ENCODE results near the gene KRT85.

KRT85 gene

DNA sequence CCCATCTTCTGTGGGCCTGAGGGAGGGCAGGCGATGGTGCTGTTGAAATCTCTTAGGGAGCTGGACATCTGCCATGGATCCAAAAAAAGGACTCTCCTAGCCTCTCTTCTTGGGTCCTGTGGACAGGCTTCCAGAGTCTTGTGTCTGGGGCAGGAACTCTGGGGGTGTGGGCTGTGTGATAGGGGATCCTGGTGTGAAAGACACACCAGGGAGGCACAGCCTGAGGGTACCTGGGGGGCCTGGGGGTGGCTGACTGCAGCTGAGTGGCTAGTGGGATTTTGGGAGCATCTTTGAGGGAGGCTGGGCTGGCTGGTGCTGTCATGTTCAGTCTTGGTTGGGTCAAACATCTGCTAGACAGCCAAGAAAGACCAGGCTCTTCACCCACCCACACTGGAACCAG lies 44.3 kb downstream of the KRT85 start:
- DNase-seq: no peak

DNA sequence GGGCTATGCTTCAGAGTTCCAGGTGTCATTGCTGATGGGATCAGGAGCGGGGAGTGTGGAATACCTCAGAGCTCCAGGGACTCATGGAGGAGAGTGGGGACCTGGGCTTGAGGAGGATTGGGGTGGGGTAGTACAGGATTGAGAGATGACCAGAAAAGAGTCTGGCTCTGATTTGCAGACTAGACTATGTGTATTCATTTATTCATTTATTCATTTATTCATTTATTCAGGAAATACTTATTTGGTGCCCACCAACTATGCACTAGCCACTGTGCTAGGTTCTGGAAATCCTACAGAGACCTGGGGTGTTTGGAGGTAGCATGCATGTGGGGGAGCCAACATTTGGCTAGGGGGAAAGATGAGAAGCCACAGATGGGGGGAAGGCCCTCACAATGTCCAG lies 45.2 kb downstream of the KRT85 start:
- no peak for DNase-seq

DNA sequence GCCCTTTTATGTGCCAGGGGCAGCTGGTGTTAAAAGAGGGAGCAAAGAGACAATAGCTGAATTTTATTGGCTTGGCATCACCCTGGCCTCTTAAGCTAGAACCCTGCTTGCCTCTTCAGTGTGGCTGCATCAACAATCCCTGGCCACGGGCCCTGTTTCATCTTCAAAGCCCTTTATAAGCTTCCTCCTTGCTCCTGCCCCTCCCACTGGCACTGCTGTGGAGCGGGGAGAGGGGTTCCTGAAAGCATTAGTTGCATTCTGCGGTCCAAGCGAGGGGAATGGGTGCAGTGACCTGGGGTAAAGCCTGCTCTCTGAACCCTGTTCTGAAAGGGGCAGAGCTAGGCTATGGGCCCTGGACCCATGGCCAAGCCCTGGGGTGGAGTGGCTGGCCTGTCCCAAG lies 45.9 kb downstream of the KRT85 start:
- no peak for DNase-seq

DNA sequence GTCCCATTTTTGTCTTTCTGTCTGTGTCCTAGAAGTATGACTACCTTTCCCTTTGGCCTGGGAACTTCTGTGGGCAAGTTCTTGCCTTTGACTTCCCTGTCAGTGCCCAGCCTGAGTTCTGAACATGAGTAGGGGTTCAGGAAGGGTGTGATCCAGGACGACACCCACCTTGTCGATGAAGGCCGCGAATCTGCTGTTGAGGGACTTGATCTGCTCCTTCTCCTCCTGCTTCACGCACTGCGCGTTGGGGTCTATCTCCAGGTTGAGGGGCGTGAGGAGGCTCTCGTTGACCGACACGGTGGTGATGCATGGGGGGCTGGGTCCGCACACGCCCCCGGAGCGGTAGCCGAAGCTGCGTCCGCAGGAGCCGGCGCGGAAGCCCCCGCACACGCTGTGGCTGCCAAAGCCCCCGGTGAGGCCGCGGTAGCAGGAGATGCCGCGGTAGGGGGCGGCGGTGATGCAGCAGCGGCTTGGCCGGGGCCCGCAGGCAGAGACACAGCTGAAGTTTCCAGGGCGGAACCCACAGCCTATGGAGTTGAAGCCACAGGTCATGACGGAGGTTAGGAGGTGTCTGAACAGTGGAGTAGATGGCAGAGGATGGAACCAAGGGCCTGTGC lies 46.4 kb downstream of the KRT85 start, which contains the start of gene KRT83:
KRT83 (minus strand) TSS at position 615 of the 617 bp plus-strand sequence; CDS start at position 552, 63 bp downstream.
- no peak for DNase-seq

DNA sequence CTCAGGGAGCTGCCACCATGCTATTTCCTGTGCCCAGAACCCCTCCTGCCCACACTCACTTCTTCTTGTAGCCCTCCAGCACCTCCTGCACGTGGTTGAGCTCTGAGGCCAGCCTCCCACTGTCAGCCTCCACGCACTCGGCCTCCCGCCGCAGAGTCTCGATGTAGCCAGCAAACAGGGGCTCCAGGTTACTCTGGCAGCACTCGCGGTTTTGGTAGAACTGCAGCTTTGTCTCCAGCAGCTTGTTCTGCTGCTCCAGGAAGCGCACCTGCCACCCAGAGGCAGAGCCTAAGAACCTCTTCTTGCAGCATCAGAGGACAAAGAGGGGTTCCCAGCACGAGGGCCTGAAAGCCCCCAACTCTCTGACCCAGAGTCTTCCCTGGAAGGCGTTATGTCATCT lies 48.2 kb downstream of the KRT85 start:
- DNase-seq: no peak

DNA sequence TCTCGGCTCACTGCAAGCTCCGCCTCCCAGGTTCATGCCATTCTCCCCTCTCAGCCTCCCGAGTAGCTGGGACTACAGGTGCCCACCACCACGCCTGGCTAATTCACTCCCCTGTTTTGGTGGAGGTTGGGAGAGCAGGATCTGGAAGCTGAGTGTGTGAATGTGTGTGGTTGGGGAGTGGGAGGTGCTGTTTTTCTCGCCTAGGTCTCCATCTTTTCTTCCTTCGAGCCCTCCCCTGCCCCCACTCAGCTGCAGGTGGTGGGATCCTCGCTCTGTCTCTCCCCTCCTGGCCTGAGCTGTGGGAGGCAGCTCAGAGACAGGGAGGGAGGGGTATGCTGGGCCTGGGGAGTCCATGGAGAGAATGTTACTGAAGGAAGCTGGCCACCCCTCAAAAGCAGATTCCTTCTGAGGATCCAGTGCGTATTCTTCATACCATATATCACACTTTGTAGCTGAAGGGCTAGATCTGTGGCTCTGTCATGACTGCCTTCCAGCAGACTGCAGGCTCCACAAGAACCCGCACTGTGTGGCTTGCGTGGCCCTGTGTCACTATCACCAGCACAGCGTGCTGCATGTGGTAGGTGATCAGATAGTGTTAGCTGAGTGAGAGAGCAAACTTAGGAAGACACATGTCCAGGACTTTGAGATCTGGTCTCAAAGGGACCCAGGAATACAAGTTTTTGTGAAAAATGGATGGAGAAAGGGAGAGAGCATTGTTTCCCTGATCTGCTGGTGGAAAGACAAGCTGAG lies 48.9 kb downstream of the KRT85 start:
- no peak for DNase-seq

DNA sequence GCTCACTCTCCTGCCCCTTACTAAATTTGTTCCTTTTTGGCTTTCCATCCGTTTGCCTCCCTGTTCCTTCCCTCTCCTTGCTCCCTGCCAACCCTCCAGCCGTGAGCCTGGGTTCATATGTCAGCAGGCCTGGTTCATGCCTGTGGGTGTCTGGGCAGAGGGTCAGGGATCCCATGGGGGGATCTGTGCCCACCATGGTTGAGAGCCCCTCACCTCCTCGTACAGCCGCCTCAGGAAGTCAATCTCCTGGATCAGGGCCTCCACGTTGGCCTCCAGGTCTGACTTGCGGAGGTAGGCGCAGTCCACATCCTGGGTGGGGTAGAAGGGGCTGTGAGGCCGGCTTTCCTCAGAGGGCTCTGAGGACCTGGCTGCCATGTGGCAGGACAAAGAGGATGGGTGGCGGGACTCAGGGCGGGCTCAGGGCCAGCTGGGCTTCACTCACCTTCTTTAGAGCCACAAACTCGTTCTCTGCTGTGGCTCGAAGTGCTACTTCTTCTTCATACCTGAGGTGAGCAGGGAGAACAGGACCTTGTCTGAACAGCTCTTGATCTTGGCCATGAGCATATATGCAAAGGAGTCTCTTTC lies 49.7 kb downstream of the KRT85 start:
- no peak for DNase-seq

DNA sequence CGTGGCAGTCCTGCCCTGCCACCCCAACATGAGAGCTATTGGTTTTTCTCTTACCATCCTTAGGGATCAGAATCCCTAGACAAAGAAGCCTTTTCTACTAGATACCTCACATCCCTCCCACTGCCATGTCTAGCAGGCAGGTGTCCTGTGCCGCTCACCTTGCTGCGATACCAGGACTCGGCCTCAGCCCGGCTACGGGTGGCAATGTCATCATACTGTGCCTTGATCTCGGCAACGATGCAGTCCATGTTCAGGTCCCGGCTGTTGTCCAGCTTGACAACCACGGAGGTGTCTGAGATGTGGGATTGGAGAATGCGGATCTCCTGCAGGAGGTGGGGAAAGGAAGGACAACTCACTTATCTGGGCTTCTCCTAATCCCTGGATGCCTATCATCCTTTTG lies 50.6 kb downstream of the KRT85 start:
- no peak for DNase-seq

DNA sequence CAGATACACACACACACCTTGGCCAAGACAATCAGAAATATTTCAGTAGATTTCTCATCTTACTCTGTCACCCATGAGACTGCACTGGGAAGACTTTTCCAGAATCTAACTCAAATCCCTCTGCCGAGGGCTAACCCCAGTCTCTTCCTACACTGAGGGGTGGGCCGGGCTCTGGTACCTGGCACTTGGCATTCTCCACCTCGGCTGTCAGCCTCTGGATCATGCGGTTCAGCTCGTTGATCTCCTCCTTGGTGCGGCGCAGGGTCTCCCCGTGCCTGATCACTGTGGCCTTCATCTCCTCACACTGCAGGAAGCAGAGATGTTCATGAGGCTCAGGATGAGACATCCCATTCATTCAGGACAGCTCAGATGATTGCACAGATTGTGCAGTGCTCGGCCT lies 51.0 kb downstream of the KRT85 start:
- DNase-seq: no peak

DNA sequence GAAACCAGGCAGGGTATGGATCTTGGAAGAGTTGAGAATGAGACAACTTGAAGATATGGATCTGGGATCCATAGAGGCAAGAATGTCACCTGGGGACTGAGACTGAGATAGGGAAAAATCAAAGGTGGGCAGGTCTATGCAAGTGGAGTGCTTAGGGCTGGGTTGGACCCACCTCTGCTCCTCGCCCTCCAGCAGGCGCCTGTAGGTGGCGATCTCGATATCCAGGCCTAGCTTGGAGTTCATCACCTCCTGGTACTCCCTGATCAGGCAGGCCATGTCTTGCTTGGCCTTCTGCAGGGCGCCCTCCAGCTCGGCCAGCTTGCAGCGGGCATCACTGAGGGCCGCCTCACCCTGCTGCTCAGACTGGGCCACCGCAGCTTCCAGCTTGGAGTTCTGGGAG lies 51.6 kb downstream of the KRT85 start:
- peak in 1 of 2 donors; percentile 53 for DNase-seq

DNA sequence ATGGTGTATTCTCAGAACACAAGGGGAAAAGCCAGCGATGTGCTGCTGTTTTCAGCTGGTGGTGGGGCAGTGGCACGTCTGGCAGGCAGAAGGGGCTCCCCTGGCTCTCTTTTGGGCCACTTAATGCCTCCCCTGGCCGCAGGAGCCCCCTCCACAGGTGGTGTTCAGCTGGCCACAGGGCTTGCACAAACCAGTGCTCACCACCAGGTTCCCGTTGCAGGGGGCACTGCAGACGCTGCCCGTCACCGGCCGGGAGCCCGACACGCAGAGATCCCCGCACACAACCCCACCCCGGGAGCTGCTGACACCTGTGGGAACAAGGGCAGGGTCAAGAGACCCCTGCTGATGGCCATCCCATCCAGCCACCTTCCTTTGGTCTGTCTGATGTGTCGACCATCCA lies 52.8 kb downstream of the KRT85 start:
- no peak for DNase-seq

DNA sequence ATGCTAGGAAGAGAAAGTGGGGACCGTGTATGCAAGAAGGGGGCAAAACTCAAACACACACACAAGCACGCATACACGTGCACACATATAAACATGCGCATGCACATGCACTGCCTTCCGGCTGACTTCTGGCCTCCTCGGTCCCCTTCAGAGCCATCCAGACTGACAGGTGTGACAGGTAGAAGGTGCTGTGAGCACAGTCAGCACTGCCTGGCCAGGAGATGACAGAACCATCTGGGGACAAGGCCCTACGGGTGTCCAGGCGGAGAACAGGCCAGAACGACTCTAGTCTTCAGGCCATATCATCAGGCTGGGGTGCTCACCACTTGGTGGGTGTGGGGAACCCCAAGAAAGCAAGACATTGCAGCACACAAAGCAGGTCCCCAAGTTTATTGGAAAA lies 53.4 kb downstream of the KRT85 start:
- no peak for DNase-seq

DNA sequence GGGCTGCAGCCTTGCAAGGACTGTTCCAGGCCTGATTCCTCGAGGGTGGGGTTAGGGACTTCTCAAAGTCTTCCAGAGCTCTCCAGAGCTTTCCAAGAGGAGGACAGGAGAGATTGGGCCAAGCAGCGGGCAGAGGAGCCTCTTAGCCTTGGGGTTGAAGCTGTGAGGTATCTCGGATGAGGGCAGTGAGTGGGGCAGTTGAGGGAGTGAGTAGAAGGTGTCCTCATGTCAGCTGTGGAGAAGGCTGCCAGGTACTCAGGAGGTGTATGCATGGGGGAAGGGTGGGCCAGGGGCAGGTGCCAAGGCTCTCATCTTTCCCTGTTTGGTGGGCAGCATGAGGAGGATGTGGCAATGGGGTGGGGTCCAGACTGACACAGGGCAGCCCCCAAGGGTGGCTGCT lies 53.8 kb downstream of the KRT85 start:
- DNase-seq: no peak

DNA sequence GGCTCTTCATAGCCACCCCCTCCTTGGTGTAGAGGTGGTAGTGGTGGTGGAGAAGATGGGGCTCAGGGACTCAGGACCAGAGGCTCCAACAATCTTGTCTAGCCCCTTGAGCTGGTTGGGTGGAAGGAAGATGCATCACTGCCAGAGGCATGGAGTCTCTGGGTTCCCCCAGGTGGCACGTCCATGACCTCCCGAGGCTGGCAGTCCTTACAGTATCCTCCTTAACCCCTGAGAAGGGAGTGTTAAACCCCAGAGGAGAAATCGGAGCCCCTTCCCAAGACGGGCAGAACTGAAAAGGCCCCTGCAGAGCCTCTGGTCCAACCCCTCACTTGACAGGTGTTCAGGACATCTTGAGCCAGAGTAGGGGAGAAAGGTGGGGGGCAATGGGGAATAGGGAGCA lies 55.2 kb downstream of the KRT85 start:
- no peak for DNase-seq

DNA sequence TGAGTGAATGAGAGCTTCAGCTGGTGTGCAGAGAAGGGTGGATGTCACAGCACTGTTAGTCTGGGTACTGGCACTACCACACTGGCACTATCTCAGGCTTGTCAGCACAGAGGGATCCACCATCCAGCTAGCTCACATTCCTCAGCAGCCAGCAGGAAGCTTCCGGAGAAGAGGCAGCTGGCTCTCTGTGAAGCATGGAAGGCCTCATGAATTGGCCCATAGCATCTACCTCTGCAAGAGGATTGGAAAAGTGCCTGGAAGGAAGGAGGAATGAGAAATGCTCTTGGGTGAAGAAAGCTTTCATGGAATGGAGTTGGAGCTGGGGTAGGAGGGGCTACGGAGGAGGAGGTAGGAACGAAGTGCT lies 56.0 kb downstream of the KRT85 start:
- no peak for DNase-seq

DNA sequence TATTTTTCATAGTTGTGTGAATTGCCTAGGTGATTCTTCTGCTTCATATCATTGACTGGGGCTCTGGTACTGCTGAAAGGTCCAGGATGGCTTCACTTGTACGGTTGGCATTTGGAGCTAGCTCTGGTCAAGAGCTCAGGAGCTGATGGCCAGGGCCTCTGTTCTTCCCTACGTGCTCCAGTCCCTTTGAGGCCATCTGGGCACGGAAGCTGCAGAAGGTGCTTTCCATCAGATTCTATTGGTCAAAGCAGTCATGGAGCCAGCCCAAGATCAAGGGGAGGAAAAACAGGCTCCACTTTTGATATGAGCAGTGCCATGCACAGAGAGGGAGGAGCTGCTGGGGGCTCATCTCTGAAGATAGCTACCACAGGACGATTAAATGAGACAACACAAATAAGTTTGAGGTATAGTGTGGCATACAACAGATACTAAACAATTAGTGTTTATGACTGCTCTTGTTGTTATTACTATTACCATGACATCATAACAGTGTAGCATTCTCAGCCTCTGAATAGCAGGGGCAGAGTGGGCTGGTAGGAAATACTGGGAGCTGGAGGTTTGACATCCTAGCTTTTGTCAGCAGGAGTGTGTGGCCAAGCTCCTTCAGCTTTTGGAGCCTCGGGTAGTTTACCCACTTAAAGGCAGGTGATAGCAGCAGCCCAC lies 56.5 kb downstream of the KRT85 start:
- no peak for DNase-seq
